Muscle layer of colon (tissue), 2 donors: ENCODE results near the gene CAPN7.
A peak's percentile ranks its signal among the peaks of the same experiment; 100 is the strongest.

Source experiments
- H3K27ac ChIP-seq: one replicate; pipeline ENCODE4 v1.7.0; 2013; ENCODE audit warnings: low read depth, mild to moderate bottlenecking, low read length, moderate library complexity
- H3K27me3 ChIP-seq, 2 donors: one replicate each; pipeline ENCODE4 v1.7.0; 2013; ENCODE audit warnings: low read length in 2 of 2, mild to moderate bottlenecking in 2 of 2; ENCODE audit not compliant: insufficient read depth in 2 of 2, control insufficient read depth in 1 of 2
- H3K36me3 ChIP-seq: one replicate; pipeline ENCODE4 v1.7.0; 2013; ENCODE audit warnings: mild to moderate bottlenecking, low read length; ENCODE audit not compliant: insufficient read depth
- H3K4me1 ChIP-seq: one replicate; pipeline ENCODE4 v1.7.0; 2013; ENCODE audit warnings: mild to moderate bottlenecking, low read length; ENCODE audit not compliant: insufficient read depth
- H3K4me3 ChIP-seq, 2 donors: one replicate each; pipeline ENCODE4 v1.7.0; 2013; ENCODE audit warnings: low read length in 2 of 2, low read depth in 1 of 2, mild to moderate bottlenecking in 1 of 2, moderate library complexity in 1 of 2
- H3K9ac ChIP-seq: one replicate; pipeline ENCODE4 v1.7.0; 2013; ENCODE audit warnings: low read length
- H3K9me3 ChIP-seq: one replicate; pipeline ENCODE4 v1.7.0; 2013; ENCODE audit warnings: mild to moderate bottlenecking, low read length
- donor health status: abdominal sarcoma.
- donor health status: Adenocarcinoma of cecum.

CAPN7 gene

DNA sequence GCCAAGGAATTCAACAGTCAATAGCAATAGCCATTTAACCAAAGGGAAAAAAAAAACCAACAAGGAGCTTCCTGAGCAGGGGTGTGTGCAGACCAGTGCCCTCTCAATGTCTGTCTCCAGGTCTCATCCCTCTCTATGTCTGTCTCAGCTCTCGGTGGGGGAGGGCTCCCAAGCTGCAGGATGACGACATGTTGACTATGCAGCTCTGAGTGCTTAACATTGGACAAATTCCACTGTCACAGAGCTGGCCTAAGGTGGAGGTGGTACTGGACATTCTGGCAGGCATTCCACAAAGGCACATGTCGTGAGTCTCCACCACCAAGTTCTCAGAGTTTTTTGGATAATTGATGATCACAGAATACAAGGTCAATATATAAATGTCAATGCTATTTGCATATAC is 2.0 kb upstream of the CAPN7 start:
- no peak overlapping the region for H3K4me3 ChIP-seq
- no peak overlapping the region for H3K9ac ChIP-seq
- peaks cover 17% of the 10 kb centered on the region for H3K4me1 ChIP-seq
- H3K27me3 ChIP-seq = no peaks in the 10 kb centered on the region
- H3K27ac ChIP-seq = no peak overlapping the region
- no peaks in the 10 kb centered on the region for H3K9me3 ChIP-seq
- peaks cover 4% of the 10 kb centered on the region for H3K36me3 ChIP-seq

DNA sequence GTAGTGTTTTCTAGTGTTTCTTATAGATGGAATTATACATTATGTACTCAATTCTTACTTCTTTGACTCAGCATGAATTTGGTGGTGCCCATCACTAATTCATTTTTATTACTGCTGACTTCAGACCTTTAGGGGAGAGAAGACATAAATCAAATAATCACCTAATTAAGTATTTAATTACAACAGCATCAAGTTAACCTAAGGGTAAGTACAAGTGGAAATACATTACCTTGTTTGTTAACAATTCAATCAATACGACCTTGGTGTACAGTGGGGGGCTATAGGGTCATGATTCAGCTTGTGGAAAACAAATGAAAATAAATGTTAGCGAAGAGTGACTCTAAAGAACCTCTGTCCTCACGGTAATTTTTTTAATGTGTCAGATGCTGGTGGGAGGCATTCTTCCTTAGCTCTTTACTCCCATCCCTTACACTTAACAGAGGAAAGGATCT is 538 bp upstream of the CAPN7 start:
- H3K9me3 ChIP-seq = no peaks in the 10 kb centered on the region
- peaks cover 7% of the 10 kb centered on the region for H3K36me3 ChIP-seq
- H3K9ac ChIP-seq = peak overlapping the region; percentile 54
- H3K4me3 ChIP-seq = peak overlapping the region; percentile 71 to 90
- peaks cover 17% of the 10 kb centered on the region for H3K4me1 ChIP-seq
- H3K27me3 ChIP-seq = no peaks in the 10 kb centered on the region
- H3K27ac ChIP-seq = peak overlapping the region; percentile 96

DNA sequence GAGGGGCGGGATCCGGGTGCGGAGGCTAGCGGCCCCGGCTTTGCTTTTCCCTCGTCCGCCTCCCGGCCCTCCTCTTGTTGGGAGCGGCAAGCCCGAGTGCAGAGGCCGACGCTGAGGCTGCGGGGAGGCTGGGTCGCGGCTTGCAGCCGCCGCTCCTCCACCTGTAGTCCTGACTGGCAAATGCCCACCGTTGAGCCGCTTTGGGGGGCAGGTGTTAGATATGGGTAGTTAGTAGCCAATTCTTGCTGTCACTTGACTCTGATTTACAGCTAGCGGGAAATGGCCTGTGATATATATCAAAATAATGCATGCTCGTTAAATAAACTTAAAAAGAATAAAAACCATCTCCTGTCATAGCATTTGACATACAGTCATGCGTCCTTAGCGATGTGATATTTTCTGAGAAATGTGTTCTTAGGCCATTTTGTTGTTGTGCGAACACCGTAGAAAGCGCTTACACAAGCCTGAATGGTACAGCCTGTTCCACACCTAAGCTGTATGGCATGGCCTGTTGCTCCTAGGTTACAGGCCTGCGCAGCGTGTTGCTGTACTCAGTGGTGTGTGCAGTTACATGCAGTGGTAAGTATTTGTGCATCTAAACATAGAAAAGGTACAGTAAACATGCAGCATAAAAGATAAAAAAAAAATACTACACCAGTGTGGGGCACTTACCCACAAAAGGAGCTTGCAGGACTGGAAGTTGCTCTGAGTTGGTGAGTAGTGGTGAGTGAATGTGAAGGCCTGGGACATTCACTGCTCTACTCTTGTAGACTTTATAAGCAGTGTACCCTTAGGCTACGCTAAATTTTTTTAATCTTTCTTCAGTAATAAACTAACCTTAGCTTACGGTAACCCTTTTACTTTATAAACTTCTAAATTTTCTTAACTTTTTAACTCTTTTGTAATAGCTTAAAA is 873 bp downstream of the CAPN7 start:
- H3K4me3 ChIP-seq = peak overlapping the region; percentile 90 to 96
- peaks cover 17% of the 10 kb centered on the region for H3K4me1 ChIP-seq
- H3K9ac ChIP-seq = peak overlapping the region; percentile 99
- no peaks in the 10 kb centered on the region for H3K27me3 ChIP-seq
- no peaks in the 10 kb centered on the region for H3K9me3 ChIP-seq
- peak overlapping the region; percentile 96 for H3K27ac ChIP-seq
- H3K36me3 ChIP-seq = peaks cover 14% of the 10 kb centered on the region

DNA sequence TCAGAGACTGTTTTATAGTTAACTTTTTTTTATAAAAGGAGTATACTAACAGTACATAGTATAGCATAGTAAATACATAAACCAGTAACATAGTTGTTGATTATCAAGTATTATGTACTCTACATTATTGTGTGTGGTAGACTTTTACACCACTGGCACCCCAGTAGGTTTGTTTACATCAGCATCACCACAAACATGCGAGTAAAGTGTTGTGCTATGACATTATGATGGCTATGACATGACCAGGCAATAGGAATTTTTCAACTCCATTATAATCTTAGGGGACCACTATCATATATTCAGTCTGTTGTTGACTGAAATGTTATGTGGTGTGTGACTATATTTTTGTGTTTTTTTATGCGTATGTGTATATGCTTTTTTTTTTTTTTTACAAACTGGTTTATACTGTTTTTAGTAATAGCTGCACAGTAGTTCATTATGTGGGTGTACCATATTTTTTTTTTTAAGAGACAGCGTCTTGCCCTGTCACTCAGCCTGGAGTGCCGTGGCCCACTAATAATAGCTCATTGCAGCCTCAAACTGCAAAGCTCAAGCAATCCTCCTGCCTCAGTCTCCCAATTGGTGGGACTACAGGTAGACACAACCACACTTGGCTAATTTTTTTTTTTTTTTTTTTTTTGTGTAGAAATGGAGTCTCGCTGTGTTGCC is 1.9 kb downstream of the CAPN7 start:
- Histone ChIP-seq H3K27ac (peak overlapping the region; percentile 6), H3K9me3 (no peaks in the 10 kb centered on the region), H3K4me3 (peak overlapping the region; percentile 18 to 96), H3K9ac (peak overlapping the region; percentile 38), H3K36me3 (peaks cover 23% of the 10 kb centered on the region), H3K27me3 (no peaks in the 10 kb centered on the region), H3K4me1 (peaks cover 17% of the 10 kb centered on the region)

DNA sequence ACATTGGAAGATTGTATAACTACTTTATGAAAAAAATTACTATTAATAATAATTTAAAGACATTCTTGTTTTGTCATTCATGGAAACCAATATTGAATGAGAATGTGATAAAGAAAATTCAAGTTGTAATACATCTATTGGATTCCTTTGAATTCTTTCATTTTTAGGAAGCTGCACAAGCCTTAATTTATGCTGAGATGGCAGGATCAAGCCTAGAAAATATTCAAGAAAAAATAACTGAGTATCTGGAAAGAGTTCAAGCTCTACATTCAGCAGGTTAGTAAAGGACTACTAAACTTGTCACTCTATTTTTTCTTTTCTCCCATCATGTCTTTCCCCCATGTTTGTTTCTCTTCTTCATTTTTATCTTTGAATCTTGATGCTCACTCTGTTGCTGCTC is 5.9 kb downstream of the CAPN7 start:
- peaks cover 42% of the 10 kb centered on the region for H3K36me3 ChIP-seq
- no peak overlapping the region for H3K9ac ChIP-seq
- no peaks in the 10 kb centered on the region for H3K27me3 ChIP-seq

DNA sequence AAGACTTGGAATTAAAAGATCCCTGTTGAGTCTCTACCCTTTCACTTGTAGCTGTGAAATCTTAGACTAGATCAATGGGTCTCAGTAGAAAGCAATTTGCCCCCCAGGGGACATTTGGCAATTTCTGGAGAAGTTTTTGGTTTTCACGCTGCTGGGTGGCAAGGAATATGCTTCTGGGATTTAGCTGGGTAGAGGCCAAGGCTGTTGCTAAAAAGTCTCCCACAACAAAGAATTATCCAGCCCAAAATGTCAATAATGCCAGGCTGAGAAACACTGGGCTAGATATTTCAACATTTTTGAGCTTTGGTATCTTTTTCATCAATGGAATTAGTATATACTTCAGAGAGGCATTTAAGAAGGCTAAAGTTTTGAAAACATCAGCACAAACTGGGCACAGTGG is 8.7 kb downstream of the CAPN7 start:
- H3K4me1 ChIP-seq = peaks cover 9% of the 10 kb centered on the region
- H3K27me3 ChIP-seq = no peaks in the 10 kb centered on the region
- no peak overlapping the region for H3K27ac ChIP-seq
- no peaks in the 10 kb centered on the region for H3K9me3 ChIP-seq
- H3K9ac ChIP-seq = no peak overlapping the region
- peaks cover 63% of the 10 kb centered on the region for H3K36me3 ChIP-seq
- H3K4me3 ChIP-seq = no peak overlapping the region

More for the DNA sequence above, 5.9 kb downstream of the CAPN7 start:
- Histone ChIP-seq H3K4me3 (no peak overlapping the region), H3K27ac (no peak overlapping the region), H3K9me3 (no peaks in the 10 kb centered on the region), H3K4me1 (peaks cover 11% of the 10 kb centered on the region)

DNA sequence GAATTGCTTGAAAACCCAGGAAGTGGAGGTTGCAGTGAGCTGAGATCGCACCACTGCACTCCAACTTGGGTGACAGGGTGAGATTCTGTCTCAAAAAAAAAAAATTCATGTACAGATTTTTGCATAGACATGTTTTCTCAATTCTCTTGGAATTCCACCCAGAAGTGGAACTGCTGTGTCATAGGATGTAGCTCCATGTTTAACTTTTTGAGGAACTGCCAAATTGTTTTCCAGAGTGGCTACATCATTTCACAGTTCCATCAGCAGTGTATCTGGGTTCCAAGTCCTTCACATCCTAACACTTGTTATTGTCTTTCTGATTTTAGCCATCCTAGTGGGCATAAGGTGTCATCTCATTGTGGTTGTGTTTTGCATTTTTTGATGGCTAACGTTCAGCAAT is 9.9 kb downstream of the CAPN7 start:
- Histone ChIP-seq H3K9ac (no peak overlapping the region), H3K27me3 (no peaks in the 10 kb centered on the region), H3K9me3 (no peaks in the 10 kb centered on the region), H3K36me3 (peaks cover 65% of the 10 kb centered on the region), H3K4me3 (no peak overlapping the region), H3K4me1 (peaks cover 9% of the 10 kb centered on the region), H3K27ac (no peak overlapping the region)

DNA sequence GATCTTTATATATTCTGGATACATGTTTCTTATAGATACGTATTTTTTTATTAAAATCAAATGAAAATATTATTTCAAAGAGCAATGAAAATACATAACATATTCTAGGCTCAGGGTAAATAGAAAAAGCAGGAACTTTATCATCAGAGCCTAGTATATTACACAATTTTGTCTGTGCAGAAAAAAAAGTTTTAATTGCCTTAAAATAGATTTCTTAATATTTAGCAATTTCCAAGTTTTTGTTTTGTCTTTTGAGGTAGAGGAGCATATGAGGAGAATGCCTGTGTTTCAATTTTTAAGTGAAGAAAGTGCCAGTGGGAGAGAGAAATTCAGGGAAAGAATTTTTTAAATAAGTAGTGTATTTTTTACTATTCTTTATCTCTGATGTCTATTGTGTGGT is 10.5 kb downstream of the CAPN7 start:
- H3K27ac ChIP-seq = no peak overlapping the region
- peaks cover 64% of the 10 kb centered on the region for H3K36me3 ChIP-seq
- no peaks in the 10 kb centered on the region for H3K9me3 ChIP-seq
- no peak overlapping the region for H3K9ac ChIP-seq
- H3K4me3 ChIP-seq = no peak overlapping the region
- no peaks in the 10 kb centered on the region for H3K27me3 ChIP-seq
- H3K4me1 ChIP-seq = peaks cover 9% of the 10 kb centered on the region

DNA sequence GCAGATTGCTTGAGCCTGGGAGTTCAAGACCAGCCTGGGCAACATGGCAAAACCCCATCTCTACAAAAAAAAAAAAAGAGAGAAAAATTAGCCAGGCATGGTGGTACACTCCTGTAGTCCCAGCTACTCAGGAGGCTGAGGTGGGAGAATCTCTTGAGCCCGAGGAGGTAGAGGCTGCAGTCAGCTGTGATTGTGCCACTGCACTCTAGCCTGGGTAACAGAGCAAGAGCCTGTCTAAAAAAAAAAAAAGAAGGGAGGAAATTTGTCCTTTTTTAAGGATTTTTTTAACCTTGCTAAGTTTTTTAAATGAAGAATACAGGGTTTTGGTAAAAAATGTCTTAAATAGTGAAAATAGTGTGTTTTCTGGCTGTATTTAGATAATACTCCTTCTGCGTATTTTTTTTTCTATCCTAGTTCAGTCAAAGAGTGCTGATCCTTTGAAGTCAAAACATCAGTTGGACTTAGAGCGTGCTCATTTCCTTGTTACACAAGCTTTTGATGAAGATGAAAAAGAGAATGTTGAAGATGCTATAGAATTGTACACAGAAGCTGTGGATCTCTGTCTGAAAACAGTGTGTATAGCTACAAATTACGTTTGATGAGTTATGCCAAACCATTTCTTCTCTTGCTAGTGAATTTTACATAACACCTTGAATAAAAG is 11.1 kb downstream of the CAPN7 start:
- H3K27ac ChIP-seq = no peak overlapping the region
- H3K27me3 ChIP-seq = no peaks in the 10 kb centered on the region
- no peaks in the 10 kb centered on the region for H3K9me3 ChIP-seq
- H3K36me3 ChIP-seq = peaks cover 68% of the 10 kb centered on the region
- peaks cover 9% of the 10 kb centered on the region for H3K4me1 ChIP-seq
- H3K9ac ChIP-seq = no peak overlapping the region
- no peak overlapping the region for H3K4me3 ChIP-seq

DNA sequence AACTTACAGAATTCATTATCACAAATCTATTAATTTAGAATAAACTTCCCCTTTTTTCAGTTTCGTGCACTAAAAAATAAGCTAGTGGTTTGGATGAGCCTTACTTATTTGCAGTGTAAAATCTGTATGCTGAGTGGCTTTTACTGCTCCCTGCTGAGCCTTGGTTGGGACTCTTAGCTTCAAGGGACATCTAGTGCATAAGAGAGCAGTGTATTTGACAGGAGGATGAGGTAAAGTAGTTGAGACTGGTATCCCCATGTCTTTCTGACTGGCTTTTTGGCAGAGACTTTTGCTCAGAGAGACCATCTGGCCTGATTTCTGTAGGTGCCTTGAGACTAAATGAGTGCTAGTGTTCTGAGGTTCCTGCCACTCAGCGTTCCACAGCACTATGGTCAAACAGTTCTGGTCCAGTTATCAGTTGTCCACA is 11.8 kb downstream of the CAPN7 start:
- Histone ChIP-seq H3K36me3 (peaks cover 68% of the 10 kb centered on the region), H3K4me3 (no peak overlapping the region), H3K27me3 (no peaks in the 10 kb centered on the region), H3K27ac (no peak overlapping the region), H3K9me3 (no peaks in the 10 kb centered on the region), H3K9ac (no peak overlapping the region), H3K4me1 (peaks cover 9% of the 10 kb centered on the region)

DNA sequence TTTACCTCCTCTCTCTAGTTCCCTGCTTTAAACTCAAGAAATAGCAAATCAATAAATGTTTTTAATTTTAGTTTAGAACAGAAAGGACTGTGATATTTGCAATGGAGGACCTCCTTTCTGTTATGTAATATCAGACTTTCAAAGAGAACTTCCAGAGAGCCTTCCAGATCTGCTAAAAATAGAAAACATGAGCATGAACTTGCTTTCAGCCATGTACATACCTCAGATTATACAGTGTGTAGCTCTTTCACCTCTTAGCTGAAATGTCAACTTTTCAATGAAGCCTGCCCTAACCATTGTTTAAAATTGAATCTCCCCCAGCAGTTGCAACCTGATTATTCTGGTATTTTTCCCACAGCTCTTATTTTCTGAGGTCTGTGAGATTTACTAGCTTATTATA is 12.6 kb downstream of the CAPN7 start:
- no peak overlapping the region for H3K9ac ChIP-seq
- no peaks in the 10 kb centered on the region for H3K27me3 ChIP-seq
- H3K4me1 ChIP-seq = peaks cover 9% of the 10 kb centered on the region
- peaks cover 72% of the 10 kb centered on the region for H3K36me3 ChIP-seq
- H3K9me3 ChIP-seq = no peaks in the 10 kb centered on the region
- no peak overlapping the region for H3K27ac ChIP-seq
- no peak overlapping the region for H3K4me3 ChIP-seq
